Suprapubic skin (tissue), 3 donors: ENCODE measurements around the gene ITPR2.

Experiments
- CTCF ChIP-seq, 2 donors: fragments of 200-600 bp in 1 of 2; fragments of 450-650 bp in 1 of 2; sonication (generic) in 1 of 2; IDR thresholded peaks; one replicate each; pipeline ENCODE4 v1.5.1; 2016 to 2019; ENCODE audit warnings: antibody characterized with exemption in 2 of 2, mild to moderate bottlenecking in 1 of 2, moderate library complexity in 1 of 2
- EP300 ChIP-seq: sonication (generic); formaldehyde crosslinking; IDR thresholded peaks from one replicate; pipeline ENCODE4 v1.6.1; 2017; ENCODE audit warnings: antibody characterized with exemption

GRCh38 chr12:26768611-26769603 lies 64.1 kb downstream of the ITPR2 start:
- no peak for TF ChIP-seq CTCF (IDR thresholded peaks at IDR 0.05)
- TF ChIP-seq EP300, result no peak
